GM18951 (cell line): ENCODE data around the gene UFC1.

Experiments
- POLR2A ChIP-seq: IDR thresholded peaks from 4 replicates; pipeline ENCODE4 v1.6.1; 2011; ENCODE audit warnings: mild to moderate bottlenecking; ENCODE audit not compliant: insufficient read length, insufficient read depth; ENCODE audit errors: extremely low read depth
- in situ Hi-C: fragments of 300-500 bp; cut with MboI; formaldehyde crosslinking; loops from one replicate; pipeline ENCODE4 v1.12.0; 2022; ENCODE audit warnings: low sequenced_read_pairs, mixed read lengths, inconsistent platforms; ENCODE audit not compliant: unreplicated experiment

The UFC1 gene

DNA sequence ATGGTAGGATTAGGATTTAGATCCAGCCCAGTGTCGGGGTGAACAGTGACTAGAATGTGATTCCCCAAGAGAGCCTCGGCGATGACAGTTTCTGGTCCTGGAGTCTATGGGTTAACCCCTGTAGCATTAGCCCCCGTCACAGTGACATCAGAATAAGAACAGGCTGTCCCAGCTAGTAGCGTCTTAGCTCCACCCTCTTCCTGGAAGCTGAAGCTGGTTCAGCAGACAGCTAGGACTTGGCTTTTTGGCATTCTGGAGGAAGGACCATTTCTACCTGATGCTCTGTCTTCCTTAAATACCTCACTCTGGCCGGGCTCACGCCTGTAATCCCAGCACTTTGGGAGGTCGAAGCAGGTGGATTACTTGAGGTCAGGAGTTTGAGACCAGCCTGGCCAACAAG is 53.4 kb downstream of the UFC1 start:
- TF ChIP-seq POLR2A: no peak
- in situ Hi-C loops: no loop called here
